Ishikawa (cell line): ENCODE measurements around the gene JMY.

Source experiments
- CEBPB ChIP-seq: IDR thresholded peaks from 2 replicates; pipeline ENCODE4 v1.6.1; 2012
- CREB1 ChIP-seq: IDR thresholded peaks from 2 replicates; pipeline ENCODE4 v1.6.1; 2012; ENCODE audit warnings: low read depth
- EGR1 ChIP-seq: IDR thresholded peaks from 2 replicates; pipeline ENCODE4 v1.6.1; 2012
- EP300 ChIP-seq: IDR thresholded peaks from 2 replicates; pipeline ENCODE4 v1.6.1; 2012; ENCODE audit warnings: borderline replicate concordance
- FOXM1 ChIP-seq: IDR thresholded peaks from 2 replicates; pipeline ENCODE4 v1.6.1; 2012; ENCODE audit warnings: low read depth, borderline replicate concordance
- NFIC ChIP-seq: IDR thresholded peaks from 2 replicates; pipeline ENCODE4 v1.6.1; 2012
- RAD21 ChIP-seq: IDR thresholded peaks from 2 replicates; pipeline ENCODE4 v1.6.1; 2012; ENCODE audit warnings: low read depth
- TAF1 ChIP-seq: IDR thresholded peaks from 2 replicates; pipeline ENCODE4 v1.6.1; 2012; ENCODE audit warnings: low read depth, mild to moderate bottlenecking
- TCF12 ChIP-seq: IDR thresholded peaks from 2 replicates; pipeline ENCODE4 v1.6.1; 2012; ENCODE audit warnings: low read depth
- TEAD4 ChIP-seq: IDR thresholded peaks from 2 replicates; pipeline ENCODE4 v1.6.1; 2012
- YY1 ChIP-seq: IDR thresholded peaks from 2 replicates; pipeline ENCODE4 v1.6.1; 2012; ENCODE audit warnings: low read depth
- ZBTB7A ChIP-seq: IDR thresholded peaks from 2 replicates; pipeline ENCODE4 v1.6.1; 2012; ENCODE audit warnings: low read depth
- TF ChIP-seq, protein P1 (sequence below): IDR thresholded peaks from 2 replicates; pipeline ENCODE4 v1.6.1; 2012; ENCODE audit warnings: low read depth, mild to moderate bottlenecking
- TF ChIP-seq, protein P2 (sequence below): IDR thresholded peaks from 2 replicates; pipeline ENCODE4 v1.6.1; 2012
- TF ChIP-seq, protein P3 (sequence below): IDR thresholded peaks from 2 replicates; pipeline ENCODE4 v1.6.1; 2012

The JMY gene

DNA sequence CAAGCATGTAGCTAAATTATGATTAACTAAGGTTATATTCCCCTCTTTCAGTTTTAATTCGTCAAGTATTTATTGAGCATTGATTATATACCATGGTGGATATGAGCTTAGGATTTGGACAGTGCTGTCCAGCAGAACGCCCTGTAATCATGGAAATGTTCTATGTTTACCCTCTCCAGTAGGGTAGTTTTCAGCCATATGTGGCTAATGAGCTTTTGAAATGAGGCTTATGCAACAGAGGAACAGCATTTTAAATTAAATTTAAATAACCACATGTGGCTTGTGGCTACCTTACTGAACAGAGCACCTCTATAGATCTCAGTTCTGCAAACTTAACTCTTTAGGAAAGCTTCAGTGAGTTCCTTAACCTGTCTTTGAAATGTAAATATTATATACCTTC, 59.1 kb downstream of the JMY start:
- TF ChIP-seq FOXM1 = no peak
- TF ChIP-seq TAF1 = no peak
- TF ChIP-seq, protein P1, sequence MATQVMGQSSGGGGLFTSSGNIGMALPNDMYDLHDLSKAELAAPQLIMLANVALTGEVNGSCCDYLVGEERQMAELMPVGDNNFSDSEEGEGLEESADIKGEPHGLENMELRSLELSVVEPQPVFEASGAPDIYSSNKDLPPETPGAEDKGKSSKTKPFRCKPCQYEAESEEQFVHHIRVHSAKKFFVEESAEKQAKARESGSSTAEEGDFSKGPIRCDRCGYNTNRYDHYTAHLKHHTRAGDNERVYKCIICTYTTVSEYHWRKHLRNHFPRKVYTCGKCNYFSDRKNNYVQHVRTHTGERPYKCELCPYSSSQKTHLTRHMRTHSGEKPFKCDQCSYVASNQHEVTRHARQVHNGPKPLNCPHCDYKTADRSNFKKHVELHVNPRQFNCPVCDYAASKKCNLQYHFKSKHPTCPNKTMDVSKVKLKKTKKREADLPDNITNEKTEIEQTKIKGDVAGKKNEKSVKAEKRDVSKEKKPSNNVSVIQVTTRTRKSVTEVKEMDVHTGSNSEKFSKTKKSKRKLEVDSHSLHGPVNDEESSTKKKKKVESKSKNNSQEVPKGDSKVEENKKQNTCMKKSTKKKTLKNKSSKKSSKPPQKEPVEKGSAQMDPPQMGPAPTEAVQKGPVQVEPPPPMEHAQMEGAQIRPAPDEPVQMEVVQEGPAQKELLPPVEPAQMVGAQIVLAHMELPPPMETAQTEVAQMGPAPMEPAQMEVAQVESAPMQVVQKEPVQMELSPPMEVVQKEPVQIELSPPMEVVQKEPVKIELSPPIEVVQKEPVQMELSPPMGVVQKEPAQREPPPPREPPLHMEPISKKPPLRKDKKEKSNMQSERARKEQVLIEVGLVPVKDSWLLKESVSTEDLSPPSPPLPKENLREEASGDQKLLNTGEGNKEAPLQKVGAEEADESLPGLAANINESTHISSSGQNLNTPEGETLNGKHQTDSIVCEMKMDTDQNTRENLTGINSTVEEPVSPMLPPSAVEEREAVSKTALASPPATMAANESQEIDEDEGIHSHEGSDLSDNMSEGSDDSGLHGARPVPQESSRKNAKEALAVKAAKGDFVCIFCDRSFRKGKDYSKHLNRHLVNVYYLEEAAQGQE = no peak
- TF ChIP-seq TEAD4 = no peak
- TF ChIP-seq YY1 = no peak
- TF ChIP-seq EGR1 = no peak
- TF ChIP-seq, protein P2, sequence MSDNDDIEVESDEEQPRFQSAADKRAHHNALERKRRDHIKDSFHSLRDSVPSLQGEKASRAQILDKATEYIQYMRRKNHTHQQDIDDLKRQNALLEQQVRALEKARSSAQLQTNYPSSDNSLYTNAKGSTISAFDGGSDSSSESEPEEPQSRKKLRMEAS = no peak
- no peak for TF ChIP-seq CREB1
- TF ChIP-seq ZBTB7A = no peak

DNA sequence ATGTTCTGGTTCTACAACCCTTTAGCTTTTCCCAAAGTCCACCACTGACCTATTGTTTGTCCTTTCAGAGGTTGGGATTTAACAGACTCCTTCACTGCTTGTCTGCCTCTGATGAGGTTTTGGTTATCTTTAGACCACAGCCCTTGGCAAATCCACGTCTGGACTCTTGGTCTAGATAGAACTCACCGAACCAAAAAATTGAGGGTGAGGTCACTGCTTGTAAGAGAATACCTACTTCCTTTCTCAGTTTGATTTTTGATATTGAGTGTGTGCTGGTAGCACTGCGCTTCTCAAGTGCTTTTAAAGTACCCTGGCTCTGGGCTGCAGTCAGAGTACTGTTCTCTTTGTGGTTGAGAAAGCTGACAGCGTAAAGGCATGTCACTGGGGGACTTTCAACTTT, 61.7 kb downstream of the JMY start:
- TF ChIP-seq RAD21 (no peak), FOXM1 (no peak), ZBTB7A (no peak), EGR1 (no peak), TAF1 (no peak), YY1 (no peak), CEBPB (no peak), TCF12 (no peak), NFIC (no peak), CREB1 (no peak), EP300 (no peak), TEAD4 (no peak)
- TF ChIP-seq, protein P2 = no peak
- TF ChIP-seq, protein P1 = no peak
- TF ChIP-seq, protein P3, sequence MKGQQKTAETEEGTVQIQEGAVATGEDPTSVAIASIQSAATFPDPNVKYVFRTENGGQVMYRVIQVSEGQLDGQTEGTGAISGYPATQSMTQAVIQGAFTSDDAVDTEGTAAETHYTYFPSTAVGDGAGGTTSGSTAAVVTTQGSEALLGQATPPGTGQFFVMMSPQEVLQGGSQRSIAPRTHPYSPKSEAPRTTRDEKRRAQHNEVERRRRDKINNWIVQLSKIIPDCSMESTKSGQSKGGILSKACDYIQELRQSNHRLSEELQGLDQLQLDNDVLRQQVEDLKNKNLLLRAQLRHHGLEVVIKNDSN = no peak

DNA sequence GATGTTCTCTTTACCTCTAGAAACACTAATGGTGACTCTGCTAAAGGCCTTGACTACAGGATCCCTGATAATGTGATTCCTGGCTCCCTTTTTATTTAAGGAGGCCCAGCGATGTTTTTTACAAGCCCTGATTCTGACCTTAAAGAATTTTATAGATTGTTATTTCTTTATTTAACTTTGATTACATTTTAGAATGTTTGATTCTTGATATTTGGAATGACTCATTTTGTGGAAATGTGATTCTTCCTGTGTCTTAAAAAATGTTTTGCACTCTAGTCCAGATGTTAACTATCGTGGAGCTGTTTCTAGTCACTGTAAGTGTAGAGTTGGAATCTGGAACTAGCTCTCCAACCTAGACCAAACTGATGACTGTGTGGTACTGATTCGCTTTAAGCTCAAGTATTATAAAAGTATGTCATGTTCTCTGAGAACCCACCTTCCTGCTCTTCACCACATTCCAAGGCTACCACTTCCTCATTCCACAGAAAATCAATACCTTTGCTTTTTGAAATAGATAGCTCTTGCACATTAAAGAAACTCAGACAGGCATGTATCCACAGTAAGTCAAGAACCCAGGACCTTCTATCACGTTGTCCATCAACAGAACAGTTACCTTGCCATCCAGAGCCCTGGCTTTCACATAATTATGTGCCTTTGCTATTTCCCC, 65.2 kb downstream of the JMY start:
- TF ChIP-seq TCF12 (no peak), FOXM1 (no peak), CREB1 (no peak), EP300 (no peak), NFIC (no peak), RAD21 (no peak), YY1 (no peak), CEBPB (no peak), EGR1 (no peak), TEAD4 (no peak), TAF1 (no peak)
- TF ChIP-seq, protein P2 = no peak
- TF ChIP-seq, protein P3 = no peak

DNA sequence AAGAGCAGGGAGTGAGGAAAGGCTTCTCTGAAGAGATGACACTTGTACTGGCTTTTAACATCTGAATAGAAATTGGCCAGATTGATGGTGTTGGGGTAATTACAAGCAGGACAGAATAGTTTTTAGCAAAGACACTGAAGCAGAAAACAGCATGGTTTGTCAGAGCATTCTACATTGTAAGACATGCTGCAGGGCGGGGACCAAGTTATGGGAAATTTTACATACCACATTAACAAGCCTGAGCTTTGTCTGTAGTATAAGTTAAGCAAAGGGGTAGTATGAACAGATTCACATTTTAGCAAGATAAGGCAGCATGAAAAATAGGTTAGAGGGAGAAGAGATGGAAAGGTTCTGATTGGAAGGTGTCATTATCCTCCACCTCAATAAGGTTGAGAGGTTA, 66.5 kb downstream of the JMY start:
- TF ChIP-seq, protein P2 = no peak
- TF ChIP-seq TAF1 = no peak
- TF ChIP-seq TEAD4 = no peak
- TF ChIP-seq YY1 = no peak
- TF ChIP-seq NFIC = no peak
- no peak for TF ChIP-seq EGR1
- no peak for TF ChIP-seq ZBTB7A
- TF ChIP-seq, protein P1 = no peak
- TF ChIP-seq CREB1 = no peak
- TF ChIP-seq RAD21 = no peak
- TF ChIP-seq, protein P3 = no peak
- TF ChIP-seq TCF12 = no peak
- no peak for TF ChIP-seq EP300
- no peak for TF ChIP-seq FOXM1
- no peak for TF ChIP-seq CEBPB
